Stimulated activated CD8-positive, alpha-beta memory T cell treated with anti-CD3 and anti-CD28 coated beads, Interleukin-7, amount 100 ng/mL, for 1 hour (primary cell): ENCODE data around the gene SRRM3.
A peak's percentile ranks its signal among the peaks of the same experiment; 100 is the strongest.
"Not testable (repeated sequence)": the region's sequence is repeated elsewhere in the genome, so short reads cannot be mapped to it uniquely, and the experiment has no call there.

Experiments
- DNase-seq, 2 donors: peaks; one replicate each; pipeline ENCODE4 v3.0.0-alpha.2; 2020; ENCODE audit warnings: low read depth in 2 of 2

Gene SRRM3

GRCh38 chr7:76315364-76315763 lies 113.7 kb downstream of the SRRM3 start:
- DNase-seq = no peak

GRCh38 chr7:76316984-76317781 lies 115.5 kb downstream of the SRRM3 start:
- no peak for DNase-seq

GRCh38 chr7:76317782-76318487 lies 116.2 kb downstream of the SRRM3 start:
- DNase-seq = peak; percentile 86 to 92

- DNase-seq = peak; percentile 29 to 32
Measured at GRCh38 chr7:76318488-76319353, 117.0 kb downstream of the SRRM3 start.

- DNase-seq = no peak
Measured at GRCh38 chr7:76325092-76325491, 123.4 kb downstream of the SRRM3 start.

GRCh38 chr7:76325811-76326210 lies 124.1 kb downstream of the SRRM3 start:
- DNase-seq = no peak

- no peak for DNase-seq
Measured at GRCh38 chr7:76326646-76327233, 125.0 kb downstream of the SRRM3 start.

GRCh38 chr7:76327610-76328009 lies 125.9 kb downstream of the SRRM3 start:
- no peak for DNase-seq

- no peak for DNase-seq
Measured at GRCh38 chr7:76328389-76328788, 126.7 kb downstream of the SRRM3 start.

GRCh38 chr7:76329479-76329878 lies 127.8 kb downstream of the SRRM3 start:
- no peak for DNase-seq

GRCh38 chr7:76330261-76330660 lies 128.6 kb downstream of the SRRM3 start:
- no peak for DNase-seq

- no peak for DNase-seq
Measured at GRCh38 chr7:76330673-76331072, 129.0 kb downstream of the SRRM3 start.

- DNase-seq = no peak
Measured at GRCh38 chr7:76332078-76332477, 130.4 kb downstream of the SRRM3 start.

GRCh38 chr7:76333511-76334101 lies 131.9 kb downstream of the SRRM3 start:
- no peak for DNase-seq

GRCh38 chr7:76334320-76334967 lies 132.7 kb downstream of the SRRM3 start:
- DNase-seq = no peak

- not testable (repeated sequence) for DNase-seq
Measured at GRCh38 chr7:76335417-76335816, 133.7 kb downstream of the SRRM3 start.

GRCh38 chr7:76336094-76336493 lies 134.4 kb downstream of the SRRM3 start:
- no peak for DNase-seq
